Gastrocnemius medialis (tissue), 4 donors: ENCODE results near the gene VRK3. TPM values are rescaled to one million over a fixed set of nuclear protein-coding genes. Genes with fewer than 3 reads are reported as not detected.
"Not testable (repeated sequence)": the region's sequence is repeated elsewhere in the genome, so short reads cannot be mapped to it uniquely, and the experiment has no call there.

ENCODE experiments used
- ATAC-seq, 2 donors: fragments of 150-250 bp; one replicate each; pipeline ENCODE4 v1.9.1; 2016
- DNase-seq, 2 donors: peaks; one replicate each; pipeline ENCODE4 v3.0.0-alpha.2; 2019
- H3K27ac ChIP-seq, 4 donors: fragments of 200-600 bp; sonication (generic); 1 replicate in 1 of 4; 2 replicates in 3 of 4; pipeline ENCODE4 v1.5.1; 2016 to 2018; ENCODE audit warnings: mild to moderate bottlenecking in 2 of 4, moderate library complexity in 1 of 4
- H3K27me3 ChIP-seq, 3 donors: fragments of 200-600 bp; sonication (generic) in 2 of 3; 1 replicate in 1 of 3; 2 replicates in 2 of 3; pipeline versions ENCODE4 v1.5.1 to v1.6.0; 2016 to 2019; ENCODE audit warnings: mild to moderate bottlenecking in 1 of 3, moderate library complexity in 1 of 3
- H3K36me3 ChIP-seq, 2 donors: fragments of 200-600 bp; sonication (generic) in 1 of 2; one replicate each; pipeline ENCODE4 v1.5.1; 2017 to 2018
- H3K4me1 ChIP-seq, 2 donors: fragments of 200-600 bp; sonication (generic) in 1 of 2; one replicate each; pipeline ENCODE4 v1.5.1; 2016 to 2017; ENCODE audit warnings: mild to moderate bottlenecking in 2 of 2
- H3K4me3 ChIP-seq, 4 donors: fragments of 200-600 bp; sonication (generic) in 3 of 4; 1 replicate in 1 of 4; 2 replicates in 3 of 4; pipeline ENCODE4 v1.5.1; 2016 to 2019; ENCODE audit warnings: mild to moderate bottlenecking in 2 of 4
- H3K9me3 ChIP-seq, 3 donors: fragments of 200-600 bp; sonication (generic) in 2 of 3; 1 replicate in 1 of 3; 2 replicates in 2 of 3; pipeline ENCODE4 v1.5.1; 2016 to 2019
- CTCF ChIP-seq, 5 experiments: fragments of 450-650 bp in 3 of 5; fragments of 200-600 bp in 2 of 5; sonication (generic) in 2 of 5; IDR thresholded peaks in 4 of 5; conservative IDR thresholded peaks in 1 of 5; 1 replicate in 4 of 5; 2 replicates in 1 of 5; pipeline ENCODE4 v1.5.1; 2016 to 2019; ENCODE audit warnings: antibody characterized with exemption in 5 of 5, mild to moderate bottlenecking in 3 of 5, moderate library complexity in 3 of 5
- POLR2A ChIP-seq, 2 donors: fragments of 450-650 bp; IDR thresholded peaks; one replicate each; pipeline ENCODE4 v1.6.1; 2017; ENCODE audit warnings: antibody characterized with exemption in 2 of 2, mild to moderate bottlenecking in 2 of 2, moderate library complexity in 2 of 2
- in situ Hi-C, 4 donors: fragments of 200-750 bp; cut with MboI; loops; one replicate each; pipeline versions ENCODE4 v1.15.0 to v1.8.0; 2017; ENCODE audit warnings: low sequenced_read_pairs in 4 of 4
- intact Hi-C: fragments of 100-400 bp; cut with DNase I; formaldehyde crosslinking; loops from one replicate; pipeline ENCODE4 v1.15.1; 2023; ENCODE audit warnings: low total_unique reads
- total RNA-seq, 4 donors: library from RNA; depleted of rRNA; stranded (reverse); fragments of >200 nt; gene quantifications; one replicate each; pipeline versions ENCODE4 v1.1.0 to v1.2.3, GENCODE V29; 2016

Gene VRK3
- total RNA-seq, 4 donors from 2014 or later = 36.0 to 52.8 (median 39.9) TPM

DNA sequence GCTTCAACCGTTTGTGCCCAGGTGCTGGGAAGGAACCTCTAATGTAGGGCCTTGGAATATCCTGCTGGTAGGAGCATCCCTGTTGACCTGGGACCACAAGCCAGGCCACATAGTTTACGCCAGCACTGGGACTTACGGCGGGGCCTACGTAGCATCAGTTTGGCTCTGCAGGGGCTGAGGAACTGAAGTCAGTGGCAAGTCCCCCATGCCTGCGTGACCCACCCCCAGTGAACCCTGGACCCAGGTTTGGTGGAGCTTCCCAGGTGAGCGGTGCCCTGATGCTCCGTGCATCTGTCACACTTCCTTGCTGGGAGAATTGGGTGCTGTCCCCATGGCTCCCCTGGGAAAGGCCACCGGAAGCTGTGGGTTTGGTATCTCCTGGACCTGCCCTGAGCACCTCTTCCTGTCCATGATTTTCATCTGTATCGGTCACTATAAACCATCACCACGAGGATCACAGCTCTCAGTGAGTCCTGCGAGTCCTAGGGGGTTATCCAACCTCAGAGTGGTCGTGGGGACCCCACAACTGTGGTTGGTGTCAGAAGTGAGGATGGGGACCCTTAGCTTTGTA is 74.1 kb downstream of the VRK3 start:
- in situ Hi-C loops (no loop called here), intact Hi-C loops (no loop called here)
- no peak for TF ChIP-seq POLR2A (IDR thresholded peaks at IDR 0.05)
- no peak for TF ChIP-seq CTCF (IDR thresholded peaks at IDR 0.05 in 4 of 5, conservative IDR thresholded peaks at IDR 0.05 in 1 of 5)
- Histone ChIP-seq H3K27me3 (peaks cover 0 to 10% (median 7%) of the 10 kb centered on the region in 3 donors), H3K27ac (no peak overlapping the region), H3K36me3 (no peaks in the 10 kb centered on the region), H3K4me1 (no peaks in the 10 kb centered on the region), H3K4me3 (no peak overlapping the region), H3K9me3 (no peaks in the 10 kb centered on the region)
- no peak for ATAC-seq
- DNase-seq = no peak

GRCh38 chr19:49950590-49950948 is 74.6 kb downstream of the VRK3 start:
- in situ Hi-C loops = no loop called here
- no peak overlapping the region for H3K27ac ChIP-seq
- intact Hi-C loops = no loop called here
- DNase-seq = no peak
- no peaks in the 10 kb centered on the region for H3K9me3 ChIP-seq
- H3K4me1 ChIP-seq = no peaks in the 10 kb centered on the region
- TF ChIP-seq POLR2A (IDR thresholded peaks at IDR 0.05) (no peak), CTCF (IDR thresholded peaks at IDR 0.05 in 4 of 5, conservative IDR thresholded peaks at IDR 0.05 in 1 of 5) (no peak)
- no peaks in the 10 kb centered on the region for H3K36me3 ChIP-seq
- peaks cover 0 to 10% (median 7%) of the 10 kb centered on the region in 3 donors for H3K27me3 ChIP-seq
- no peak for ATAC-seq
- no peak overlapping the region for H3K4me3 ChIP-seq

DNA sequence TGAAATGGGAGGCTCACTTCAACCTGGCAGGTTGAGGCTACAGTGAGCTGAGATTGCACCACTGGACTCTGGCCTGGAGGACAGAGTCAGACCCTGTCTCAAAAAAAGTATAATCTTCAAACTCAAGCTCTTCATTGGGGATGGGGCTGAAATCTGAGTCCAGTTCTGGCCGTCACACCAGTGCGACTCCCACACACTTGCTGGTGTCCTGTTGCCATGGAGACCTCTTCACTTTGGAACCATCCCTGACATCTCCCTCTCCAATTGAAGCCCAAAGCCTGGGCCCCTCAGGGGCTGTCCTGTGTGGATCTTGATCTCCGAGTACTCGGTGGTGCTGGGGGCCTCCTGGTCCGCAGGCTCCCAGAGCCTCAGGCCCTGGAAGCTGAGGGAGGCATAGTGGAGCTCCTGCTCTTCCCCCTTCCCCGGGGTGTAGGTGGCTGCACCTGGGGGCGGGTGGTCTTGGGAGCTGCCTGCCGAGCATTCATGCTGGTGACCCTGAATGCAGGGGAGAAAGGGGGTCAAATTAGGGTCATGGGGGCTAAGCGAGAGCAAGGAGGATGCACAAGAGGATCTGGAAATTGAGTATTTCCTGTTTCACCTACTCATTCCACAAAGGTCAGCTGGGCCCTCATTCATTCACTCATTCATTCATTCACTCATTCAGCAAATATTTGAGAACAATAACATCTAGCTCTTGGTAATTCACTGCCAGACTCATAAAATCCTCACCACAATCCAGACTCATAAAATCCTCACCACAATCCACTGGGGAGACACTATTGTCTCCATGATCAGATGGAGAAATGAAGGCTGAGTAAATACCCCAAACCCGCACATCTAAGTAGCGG is 75.2 kb downstream of the VRK3 start:
- H3K27me3 ChIP-seq = peaks cover 0 to 10% (median 7%) of the 10 kb centered on the region in 3 donors
- no peak for TF ChIP-seq POLR2A (IDR thresholded peaks at IDR 0.05)
- no peak for TF ChIP-seq CTCF (IDR thresholded peaks at IDR 0.05 in 4 of 5, conservative IDR thresholded peaks at IDR 0.05 in 1 of 5)
- in situ Hi-C loops = loop anchor here in 3 of 4 donors (25.0 kb wide), 1 partner anchor 187 kb away; no protein-coding TSS in a partner anchor
- H3K4me1 ChIP-seq = no peaks in the 10 kb centered on the region
- H3K4me3 ChIP-seq = no peak overlapping the region
- DNase-seq (no peak), ATAC-seq (no peak)
- no peak overlapping the region for H3K27ac ChIP-seq
- no peaks in the 10 kb centered on the region for H3K9me3 ChIP-seq
- intact Hi-C loops = no loop called here
- H3K36me3 ChIP-seq = no peaks in the 10 kb centered on the region

- ATAC-seq (no peak), DNase-seq (no peak)
- no peaks in the 10 kb centered on the region for H3K4me1 ChIP-seq
- in situ Hi-C loops (loop anchor here in 3 of 4 donors (25.0 kb wide), 1 partner anchor 191 kb away; no protein-coding TSS in a partner anchor), intact Hi-C loops (no loop called here)
- H3K9me3 ChIP-seq = no peaks in the 10 kb centered on the region
- TF ChIP-seq POLR2A (IDR thresholded peaks at IDR 0.05) (no peak), CTCF (IDR thresholded peaks at IDR 0.05 in 4 of 5, conservative IDR thresholded peaks at IDR 0.05 in 1 of 5) (no peak)
- no peak overlapping the region for H3K27ac ChIP-seq
- no peaks in the 10 kb centered on the region for H3K36me3 ChIP-seq
- peaks cover 0 to 10% (median 2%) of the 10 kb centered on the region in 3 donors for H3K27me3 ChIP-seq
- no peak overlapping the region for H3K4me3 ChIP-seq
Measured at GRCh38 chr19:49946415-49946814, 78.8 kb downstream of the VRK3 start.

- in situ Hi-C loops = loop anchor here in 3 of 4 donors (25.0 kb wide), 1 partner anchor 193 kb away; no protein-coding TSS in a partner anchor
- H3K4me3 ChIP-seq, H3K36me3 ChIP-seq, H3K27me3 ChIP-seq, H3K9me3 ChIP-seq, DNase-seq, H3K4me1 ChIP-seq, ATAC-seq, H3K27ac ChIP-seq, intact Hi-C loops: not testable (repeated sequence)
Measured at GRCh38 chr19:49944567-49944966, 80.6 kb downstream of the VRK3 start.
